Lower leg skin (tissue), 3 donors: ENCODE measurements around the gene ZFTA.

Experiments used
- CTCF ChIP-seq, 3 donors: fragments of 450-650 bp; IDR thresholded peaks; one replicate each; pipeline ENCODE4 v1.5.1; 2016; ENCODE audit warnings: antibody characterized with exemption in 3 of 3, mild to moderate bottlenecking in 3 of 3, moderate library complexity in 2 of 3
- POLR2A ChIP-seq, 2 donors: fragments of 450-650 bp; IDR thresholded peaks; one replicate each; pipeline ENCODE4 v1.6.1; 2016 to 2017; ENCODE audit warnings: antibody characterized with exemption in 2 of 2, mild to moderate bottlenecking in 1 of 2, moderate library complexity in 1 of 2

- TF ChIP-seq CTCF (IDR thresholded peaks at IDR 0.05), result no peak
- TF ChIP-seq POLR2A (IDR thresholded peaks at IDR 0.05), result no peak
Measured at GRCh38 chr11:63791495-63792167, 23.1 kb upstream of the ZFTA start.
